ENCODE measurements around the gene TCTN3. TPM values are rescaled to one million over a fixed set of nuclear protein-coding genes. Genes with fewer than 3 reads are reported as not detected.
A peak's percentile ranks its signal among the peaks of the same experiment; 100 is the strongest.
"Not testable (repeated sequence)": the region's sequence is repeated elsewhere in the genome, so short reads cannot be mapped to it uniquely, and the experiment has no call there.

Gene TCTN3
- polyA plus RNA-seq: 10 to 100 TPM; 32.3 to 58.6 (median 46.6) TPM

GRCh38 chr10:95693668-95694534, at the start of gene TCTN3:
TCTN3 (minus strand) TSS chr10:95693927; CDS start chr10:95693899, 28 bp downstream.
- DNase-seq: peak; percentile 98
- H3K9me3 Mint-ChIP-seq: no peaks in the 10 kb centered on the region
- H3K36me3 Mint-ChIP-seq: peaks cover 0 to 12% (median 7%) of the 10 kb centered on the region in 3 donors
- H3K4me1 Mint-ChIP-seq: peaks cover 33 to 44% of the 10 kb centered on the region in 2 donors
- peak within 1 kb of the TSS; percentile 91 to 98 (median 96) for H3K4me3 Mint-ChIP-seq
- H3K27me3 Mint-ChIP-seq (ENCODE audit: low read depth in 3 of 3): peaks cover 9 to 13% (median 12%) of the 10 kb centered on the region in 3 donors
- H3K27ac Mint-ChIP-seq: peak within 1 kb of the TSS; percentile 92 to 98 (median 96)

GRCh38 chr10:95742962-95743535, 49.3 kb upstream of the TCTN3 start:
- H3K36me3 Mint-ChIP-seq: no peaks in the 10 kb centered on the region
- H3K9me3 Mint-ChIP-seq: no peaks in the 10 kb centered on the region
- peaks cover 0 to 10% of the 10 kb centered on the region in 2 donors for H3K4me1 Mint-ChIP-seq
- peaks cover 0 to 2% (median under 1%) of the 10 kb centered on the region in 3 donors for H3K27me3 Mint-ChIP-seq (ENCODE audit: low read depth in 3 of 3)
- H3K27ac Mint-ChIP-seq: no peak overlapping the region
- no peak for DNase-seq
- no peak overlapping the region for H3K4me3 Mint-ChIP-seq

GRCh38 chr10:95742485-95742884, 48.8 kb upstream of the TCTN3 start:
- Mint-ChIP-seq H3K36me3 (no peaks in the 10 kb centered on the region), H3K9me3 (no peaks in the 10 kb centered on the region), H3K27me3 (ENCODE audit: low read depth in 3 of 3) (peaks cover 0 to 3% (median 0%) of the 10 kb centered on the region in 3 donors), H3K4me1 (peaks cover 0 to 10% of the 10 kb centered on the region in 2 donors), H3K4me3 (no peak overlapping the region), H3K27ac (peak overlapping the region in 1 of 6 donors; percentile 4)
- DNase-seq: no peak

GRCh38 chr10:95741807-95742467, 48.2 kb upstream of the TCTN3 start:
- peaks cover 0 to 3% (median 0%) of the 10 kb centered on the region in 3 donors for H3K27me3 Mint-ChIP-seq (ENCODE audit: low read depth in 3 of 3)
- no peaks in the 10 kb centered on the region for H3K9me3 Mint-ChIP-seq
- peaks cover 0 to 10% of the 10 kb centered on the region in 2 donors for H3K4me1 Mint-ChIP-seq
- H3K36me3 Mint-ChIP-seq: no peaks in the 10 kb centered on the region
- peak in 2 of 3 donors; percentile 7 to 10 for DNase-seq
- H3K4me3 Mint-ChIP-seq: no peak overlapping the region
- H3K27ac Mint-ChIP-seq: peak overlapping the region in 1 of 6 donors; percentile 32

GRCh38 chr10:95739056-95739455, 45.3 kb upstream of the TCTN3 start:
- DNase-seq: no peak
- Mint-ChIP-seq H3K27ac (no peak overlapping the region), H3K4me3 (no peak overlapping the region), H3K9me3 (peaks cover 0 to 2% (median 0%) of the 10 kb centered on the region in 6 donors), H3K36me3 (no peaks in the 10 kb centered on the region), H3K27me3 (ENCODE audit: low read depth in 3 of 3) (peaks cover under 1 to 3% (median 3%) of the 10 kb centered on the region in 3 donors), H3K4me1 (peaks cover 0 to 10% of the 10 kb centered on the region in 2 donors)

- DNase-seq; H3K27ac Mint-ChIP-seq; H3K4me1 Mint-ChIP-seq; H3K36me3 Mint-ChIP-seq; H3K4me3 Mint-ChIP-seq; H3K27me3 Mint-ChIP-seq (ENCODE audit: low read depth in 3 of 3): not testable (repeated sequence)
- peaks cover 12 to 21% (median 18%) of the 10 kb centered on the region in 6 donors for H3K9me3 Mint-ChIP-seq
These were observed 39.2 kb upstream of the TCTN3 start for GRCh38 chr10:95732907-95733306.

GRCh38 chr10:95730233-95730632, 36.5 kb upstream of the TCTN3 start:
- peaks cover 0 to 5% (median 0%) of the 10 kb centered on the region in 3 donors for H3K36me3 Mint-ChIP-seq
- peaks cover 0 to 6% (median 6%) of the 10 kb centered on the region in 3 donors for H3K27me3 Mint-ChIP-seq (ENCODE audit: low read depth in 3 of 3)
- no peak overlapping the region for H3K27ac Mint-ChIP-seq
- H3K9me3 Mint-ChIP-seq: peaks cover 12 to 21% (median 18%) of the 10 kb centered on the region in 6 donors
- H3K4me1 Mint-ChIP-seq: no peaks in the 10 kb centered on the region
- no peak for DNase-seq
- no peak overlapping the region for H3K4me3 Mint-ChIP-seq

- H3K4me3 Mint-ChIP-seq: no peak overlapping the region
- H3K36me3 Mint-ChIP-seq: peaks cover 0 to 5% (median 0%) of the 10 kb centered on the region in 3 donors
- no peak for DNase-seq
- no peak overlapping the region for H3K27ac Mint-ChIP-seq
- H3K9me3 Mint-ChIP-seq: peaks cover 12 to 21% (median 18%) of the 10 kb centered on the region in 6 donors
- no peaks in the 10 kb centered on the region for H3K4me1 Mint-ChIP-seq
- H3K27me3 Mint-ChIP-seq (ENCODE audit: low read depth in 3 of 3): peaks cover 0 to 8% (median 6%) of the 10 kb centered on the region in 3 donors
These were observed 35.8 kb upstream of the TCTN3 start for GRCh38 chr10:95729323-95730055.

- Mint-ChIP-seq H3K36me3 (peaks cover 0 to 5% (median 0%) of the 10 kb centered on the region in 3 donors), H3K9me3 (peaks cover 12 to 19% (median 16%) of the 10 kb centered on the region in 6 donors), H3K4me1 (no peaks in the 10 kb centered on the region), H3K27ac (no peak overlapping the region), H3K27me3 (ENCODE audit: low read depth in 3 of 3) (peaks cover 0 to 6% (median 4%) of the 10 kb centered on the region in 3 donors), H3K4me3 (no peak overlapping the region)
- DNase-seq: no peak
These were observed 34.8 kb upstream of the TCTN3 start for GRCh38 chr10:95728526-95728925.

GRCh38 chr10:95722496-95722895, 28.8 kb upstream of the TCTN3 start:
- not testable (repeated sequence) for H3K27me3 Mint-ChIP-seq (ENCODE audit: low read depth in 3 of 3); H3K4me3 Mint-ChIP-seq; H3K9me3 Mint-ChIP-seq; H3K36me3 Mint-ChIP-seq; H3K4me1 Mint-ChIP-seq; H3K27ac Mint-ChIP-seq; DNase-seq

- DNase-seq; H3K36me3 Mint-ChIP-seq; H3K4me3 Mint-ChIP-seq; H3K27ac Mint-ChIP-seq; H3K4me1 Mint-ChIP-seq; H3K27me3 Mint-ChIP-seq (ENCODE audit: low read depth in 3 of 3); H3K9me3 Mint-ChIP-seq: not testable (repeated sequence)
These were observed 27.0 kb upstream of the TCTN3 start for GRCh38 chr10:95720745-95721144.

GRCh38 chr10:95716866-95717265, 23.1 kb upstream of the TCTN3 start:
- DNase-seq: no peak
- Mint-ChIP-seq H3K9me3 (no peaks in the 10 kb centered on the region), H3K4me1 (no peaks in the 10 kb centered on the region), H3K4me3 (no peak overlapping the region), H3K36me3 (no peaks in the 10 kb centered on the region), H3K27me3 (ENCODE audit: low read depth in 3 of 3) (peaks cover 1 to 2% (median 2%) of the 10 kb centered on the region in 3 donors), H3K27ac (no peak overlapping the region)

GRCh38 chr10:95716466-95716865, 22.7 kb upstream of the TCTN3 start:
- Mint-ChIP-seq H3K27me3 (ENCODE audit: low read depth in 3 of 3) (peaks cover 1 to 2% (median 2%) of the 10 kb centered on the region in 3 donors), H3K4me3 (no peak overlapping the region), H3K9me3 (no peaks in the 10 kb centered on the region), H3K36me3 (no peaks in the 10 kb centered on the region), H3K27ac (no peak overlapping the region), H3K4me1 (no peaks in the 10 kb centered on the region)
- DNase-seq: no peak
